Limb (tissue), 2 donors: ENCODE measurements around the gene TNFRSF12A.

ENCODE experiments used
- DNase-seq, 2 donors: peaks; one replicate each; pipeline ENCODE4 v3.0.0-alpha.2; 2016; ENCODE audit errors: extremely low spot score in 2 of 2

The TNFRSF12A gene, protein sequence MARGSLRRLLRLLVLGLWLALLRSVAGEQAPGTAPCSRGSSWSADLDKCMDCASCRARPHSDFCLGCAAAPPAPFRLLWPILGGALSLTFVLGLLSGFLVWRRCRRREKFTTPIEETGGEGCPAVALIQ

DNA sequence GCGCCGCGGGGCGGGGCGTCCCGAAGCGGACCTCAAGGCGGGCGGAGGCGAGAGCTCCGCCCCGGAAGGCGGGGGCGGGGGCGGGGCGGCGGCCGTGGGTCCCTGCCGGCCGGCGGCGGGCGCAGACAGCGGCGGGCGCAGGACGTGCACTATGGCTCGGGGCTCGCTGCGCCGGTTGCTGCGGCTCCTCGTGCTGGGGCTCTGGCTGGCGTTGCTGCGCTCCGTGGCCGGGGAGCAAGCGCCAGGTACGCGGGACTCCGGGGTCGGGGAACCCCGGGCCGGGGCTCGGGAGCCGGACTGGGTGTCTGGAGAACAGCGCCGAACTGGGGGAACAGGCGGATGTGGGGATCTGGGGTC is at the start of gene TNFRSF12A:
Gene TNFRSF12A (plus strand): TSS at position 122 of the 357 bp plus-strand sequence. CDS start 30 bp downstream, at position 152.
- peak; percentile 70 to 86 for DNase-seq

DNA sequence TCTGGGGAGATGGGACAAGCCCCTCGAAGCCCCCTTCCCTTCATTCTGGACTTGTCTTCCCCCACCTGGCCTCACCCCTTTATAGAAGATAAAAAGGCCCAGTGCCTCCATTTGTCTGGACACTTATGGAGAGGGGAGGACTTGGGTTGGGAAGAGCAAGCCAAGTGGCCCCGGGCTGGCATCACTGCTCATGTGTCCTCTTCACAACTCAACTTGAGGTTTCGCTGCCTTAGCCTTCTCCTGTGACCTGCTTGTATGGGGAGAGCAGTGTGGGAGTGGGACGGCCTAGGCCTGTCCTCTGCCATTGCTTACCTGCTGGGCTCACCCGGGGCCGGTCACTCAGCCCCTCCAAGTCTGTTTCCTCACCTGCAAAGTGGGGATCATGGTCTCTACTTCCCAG is 49.6 kb upstream of the TNFRSF12A start:
- DNase-seq = no peak

DNA sequence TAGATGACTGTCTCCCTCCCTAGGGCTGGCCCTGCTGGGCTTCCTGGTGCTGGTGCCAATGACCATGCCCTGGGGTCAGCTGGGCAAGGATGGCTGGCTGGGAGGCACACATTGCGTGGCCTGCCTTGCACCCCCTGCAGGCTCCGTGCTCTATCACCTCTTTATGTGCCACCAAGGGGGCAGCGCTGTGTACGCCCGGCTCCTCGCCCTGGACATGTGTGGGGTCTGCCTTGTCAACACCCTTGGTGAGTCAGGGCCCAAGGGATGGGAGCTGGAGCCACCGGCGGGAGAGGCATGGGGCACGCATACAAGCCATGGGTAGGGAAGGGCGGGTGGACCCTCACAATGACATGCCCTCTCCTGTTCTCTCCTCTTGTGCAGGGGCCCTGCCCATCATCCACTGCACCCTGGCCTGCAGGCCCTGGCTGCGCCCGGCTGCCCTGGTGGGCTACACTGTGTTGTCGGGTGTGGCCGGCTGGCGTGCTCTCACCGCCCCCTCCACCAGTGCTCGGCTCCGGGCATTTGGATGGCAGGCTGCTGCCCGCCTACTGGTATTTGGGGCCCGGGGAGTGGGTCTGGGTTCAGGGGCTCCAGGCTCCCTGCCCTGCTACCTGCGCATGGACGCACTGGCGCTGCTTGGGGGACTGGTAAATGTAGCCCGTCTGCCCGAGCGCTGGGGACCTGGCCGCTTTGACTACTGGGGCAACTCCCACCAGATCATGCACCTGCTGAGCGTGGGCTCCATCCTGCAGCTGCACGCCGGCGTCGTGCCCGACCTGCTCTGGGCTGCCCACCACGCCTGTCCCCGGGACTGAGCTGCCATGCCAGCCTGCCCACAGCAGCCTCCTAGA is 48.8 kb upstream of the TNFRSF12A start:
- DNase-seq = no peak

DNA sequence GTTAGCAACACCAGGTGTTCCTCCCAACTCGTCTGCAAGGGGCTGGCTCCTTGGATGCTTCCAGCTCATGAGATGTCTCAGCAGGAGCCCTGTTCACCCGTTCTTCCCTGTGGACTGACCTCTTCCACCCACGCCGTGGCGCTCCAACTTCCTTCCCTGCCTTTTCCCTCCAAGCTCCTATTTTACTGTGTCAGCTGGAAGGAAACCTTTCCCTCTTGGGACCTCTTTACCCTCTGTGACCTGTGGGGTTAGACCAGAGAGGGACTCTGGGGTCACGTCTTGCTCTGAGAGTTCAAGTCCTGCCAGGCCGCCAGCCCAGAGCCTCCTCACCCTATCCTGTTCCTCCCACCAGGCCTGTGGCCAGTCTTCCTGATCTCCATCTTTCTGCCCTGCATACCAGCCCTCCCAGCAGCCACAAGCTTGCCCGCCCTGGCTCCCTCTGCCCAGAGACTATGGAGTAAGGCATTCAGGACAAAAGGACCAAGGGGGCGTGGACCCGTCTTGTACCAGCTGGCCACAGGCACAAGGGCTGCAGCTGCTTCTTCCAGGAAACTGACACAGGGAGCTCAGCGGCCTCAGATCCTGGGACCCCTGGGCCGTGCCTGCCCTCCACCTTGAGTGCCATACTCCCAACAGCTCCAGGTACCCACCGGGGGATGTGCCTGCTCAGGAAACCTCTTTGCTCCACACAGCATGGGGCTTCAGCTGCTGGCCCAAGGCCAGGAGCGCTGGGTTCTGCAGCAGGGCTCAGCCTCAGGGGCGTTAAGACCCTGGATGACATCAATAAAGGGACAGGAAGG is 48.0 kb upstream of the TNFRSF12A start:
- no peak for DNase-seq

DNA sequence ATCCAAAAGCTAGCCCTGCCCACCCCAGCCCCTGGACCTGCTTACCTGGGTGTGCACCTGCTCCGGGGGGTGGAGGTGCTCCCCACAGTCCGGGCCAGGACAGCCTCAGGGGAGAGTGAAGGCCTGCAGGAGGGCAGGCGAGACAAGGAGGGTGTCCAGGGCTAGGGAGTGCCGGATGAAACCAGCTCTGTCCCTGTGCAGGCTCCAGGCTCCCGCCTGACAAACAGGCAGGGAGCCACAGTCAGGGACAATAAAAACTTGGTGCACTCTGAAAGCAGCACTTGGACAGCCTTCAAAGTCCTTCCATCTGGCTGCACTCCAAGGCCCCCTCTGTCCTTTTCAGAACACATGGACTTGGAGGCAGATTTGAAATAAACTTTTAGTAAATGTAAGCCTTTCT is 47.1 kb upstream of the TNFRSF12A start:
- no peak for DNase-seq

DNA sequence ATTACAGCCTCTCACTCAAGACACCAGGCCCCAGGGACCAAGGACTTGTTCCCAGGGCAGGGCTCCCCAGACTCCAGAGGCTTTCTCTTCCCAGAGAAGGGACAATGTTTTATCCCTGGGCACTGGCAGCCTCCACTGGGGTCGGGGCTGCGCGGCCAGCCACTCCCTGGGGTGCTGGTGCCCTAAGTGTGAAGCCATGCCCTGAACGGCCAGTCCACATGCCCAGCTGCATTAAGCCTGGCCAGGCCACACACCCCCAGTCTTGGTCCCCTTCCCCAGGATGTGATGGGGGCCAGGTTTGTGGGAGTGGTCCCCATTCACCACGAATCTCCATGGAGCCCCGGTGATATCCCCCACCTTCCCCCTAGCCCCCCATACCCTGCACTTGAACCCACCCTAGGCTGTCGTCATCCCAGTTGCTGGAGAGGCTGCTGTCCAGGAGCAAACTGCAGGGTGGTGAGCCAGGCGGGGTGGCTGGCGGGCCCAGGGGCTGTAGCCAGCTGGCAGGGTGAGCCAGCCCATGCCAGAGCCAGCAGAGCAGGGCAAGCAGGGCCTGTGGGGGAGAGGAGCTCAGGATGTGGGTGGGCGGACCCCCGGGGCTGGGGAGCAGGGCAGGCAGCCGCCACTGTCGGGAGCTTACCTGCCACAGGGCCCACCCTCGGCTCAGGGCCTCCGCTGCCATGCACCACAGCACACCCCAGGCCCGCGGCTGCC is 46.4 kb upstream of the TNFRSF12A start:
- DNase-seq = no peak

DNA sequence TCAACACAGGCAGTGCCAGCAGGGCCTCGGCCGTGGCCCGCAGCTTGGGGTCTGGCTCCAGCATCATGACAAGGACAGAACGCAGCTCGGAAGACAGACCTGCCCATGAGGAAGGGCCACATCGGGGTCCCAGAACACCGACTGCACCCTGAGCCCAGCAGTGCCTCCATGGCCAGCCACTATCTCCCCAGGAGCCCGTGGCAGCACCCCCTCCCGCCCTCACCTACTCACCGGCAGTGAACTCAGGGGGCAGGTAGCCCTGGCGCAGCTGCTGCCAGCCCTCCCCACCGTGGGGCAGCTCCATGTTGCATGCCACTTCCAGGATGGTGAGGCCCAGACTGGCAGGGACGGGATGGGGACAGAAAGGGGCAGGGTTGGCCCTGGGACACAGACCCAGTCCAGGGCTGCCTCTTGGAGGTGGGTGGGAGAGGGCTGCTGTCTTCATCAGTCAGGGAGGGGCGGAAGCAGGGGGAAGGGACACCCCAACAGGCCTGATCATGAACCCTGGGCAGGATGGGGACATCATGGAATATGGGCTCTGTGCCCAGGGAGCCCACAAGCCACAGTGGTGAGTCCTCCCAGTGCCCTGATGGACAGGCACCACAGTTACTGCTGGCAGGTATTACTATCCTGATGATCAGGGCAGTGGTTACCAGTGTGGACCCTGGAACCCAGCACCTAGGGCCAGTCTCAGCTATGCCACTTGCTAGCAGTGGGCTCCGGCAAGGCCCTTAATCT is 45.7 kb upstream of the TNFRSF12A start:
- no peak for DNase-seq

DNA sequence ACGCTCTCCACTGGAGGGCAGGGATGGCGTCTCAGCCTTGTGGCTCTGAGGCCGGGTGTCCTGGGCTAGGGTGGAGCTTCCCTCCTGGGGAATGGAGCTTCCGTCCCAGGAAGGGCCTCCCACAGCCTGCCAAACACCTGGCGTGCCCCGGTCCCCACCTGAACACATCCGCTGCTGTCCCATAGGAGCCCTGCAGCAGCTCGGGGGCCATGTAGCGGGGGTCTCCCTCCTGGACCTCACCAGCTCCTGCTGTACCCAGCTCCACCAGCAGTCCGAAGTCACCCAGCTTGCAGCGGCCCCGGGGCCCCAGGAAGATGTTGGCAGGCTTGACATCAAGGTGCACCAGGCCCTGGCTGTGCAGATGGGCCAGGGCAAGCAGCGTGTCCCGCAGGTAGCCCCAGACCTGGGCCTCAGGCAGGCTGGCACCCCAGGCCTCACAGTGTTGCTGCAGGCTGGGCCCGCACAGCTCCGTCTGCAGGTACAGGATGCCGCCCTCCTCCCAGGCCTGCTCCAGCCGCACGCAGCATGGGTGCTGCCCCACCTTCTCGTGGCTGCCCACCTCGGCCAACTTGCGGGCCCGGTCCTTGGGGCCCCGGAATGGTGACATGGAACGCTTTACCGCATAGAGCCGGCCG is 44.9 kb upstream of the TNFRSF12A start:
- DNase-seq = no peak

DNA sequence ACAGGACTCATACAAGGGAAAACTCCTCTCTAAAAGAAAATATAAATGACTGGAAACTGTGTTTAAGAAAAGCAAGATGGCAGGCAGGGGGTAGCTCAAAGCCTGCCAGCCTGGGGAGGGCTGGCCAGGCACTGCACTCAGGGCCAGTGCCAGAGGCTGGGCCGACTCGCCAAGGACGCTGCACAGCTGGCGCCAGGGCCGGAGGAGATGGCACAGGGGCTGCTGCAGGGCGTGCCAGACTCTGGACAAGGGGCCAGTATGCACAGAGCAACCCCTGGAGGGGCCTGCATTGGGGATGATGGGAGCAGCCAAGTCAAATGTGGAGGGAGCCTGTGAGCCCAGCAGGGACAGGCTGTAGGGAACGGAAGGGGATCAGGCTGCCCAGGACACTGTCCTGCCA is 44.0 kb upstream of the TNFRSF12A start:
- no peak for DNase-seq

DNA sequence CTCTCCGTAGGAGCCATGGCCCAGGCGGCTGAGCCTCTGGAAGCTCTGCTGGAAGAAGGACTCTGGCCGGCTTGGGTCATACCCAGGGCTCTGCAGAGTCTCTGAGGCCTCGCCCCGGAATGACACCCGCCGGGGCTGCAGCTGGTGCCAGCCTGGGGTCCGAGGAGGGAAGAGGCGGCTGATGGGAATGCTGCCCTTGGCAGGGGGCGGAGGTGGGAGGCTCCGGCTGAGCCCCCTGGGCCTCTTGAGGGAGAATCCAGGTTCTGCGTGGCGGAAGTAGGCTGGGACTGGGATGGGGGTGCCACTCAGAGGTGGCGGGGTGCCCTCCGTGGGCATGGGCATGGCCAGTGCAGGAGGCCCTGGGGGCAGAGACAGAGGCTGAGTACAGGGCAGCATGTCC is 43.5 kb upstream of the TNFRSF12A start:
- no peak for DNase-seq

DNA sequence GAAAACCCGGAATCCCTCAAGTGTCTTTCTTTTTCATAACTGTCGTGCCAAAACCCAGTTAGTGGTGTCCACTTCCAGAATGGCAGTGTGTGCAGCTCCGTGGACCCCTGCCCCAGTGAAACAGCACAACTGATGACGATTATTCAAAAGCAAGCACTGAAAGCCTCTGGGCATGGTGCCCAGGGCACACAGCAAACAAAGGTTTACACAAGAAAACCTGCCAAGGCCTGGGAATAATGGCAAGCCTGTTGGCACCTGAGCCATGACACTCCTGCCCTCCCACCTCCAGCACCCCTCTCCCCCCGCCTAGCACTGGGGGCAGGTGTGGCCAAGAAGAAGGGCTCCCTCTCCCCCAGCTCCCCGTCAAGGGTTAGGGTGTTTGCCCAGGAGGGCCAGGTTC is 42.7 kb upstream of the TNFRSF12A start:
- no peak for DNase-seq

DNA sequence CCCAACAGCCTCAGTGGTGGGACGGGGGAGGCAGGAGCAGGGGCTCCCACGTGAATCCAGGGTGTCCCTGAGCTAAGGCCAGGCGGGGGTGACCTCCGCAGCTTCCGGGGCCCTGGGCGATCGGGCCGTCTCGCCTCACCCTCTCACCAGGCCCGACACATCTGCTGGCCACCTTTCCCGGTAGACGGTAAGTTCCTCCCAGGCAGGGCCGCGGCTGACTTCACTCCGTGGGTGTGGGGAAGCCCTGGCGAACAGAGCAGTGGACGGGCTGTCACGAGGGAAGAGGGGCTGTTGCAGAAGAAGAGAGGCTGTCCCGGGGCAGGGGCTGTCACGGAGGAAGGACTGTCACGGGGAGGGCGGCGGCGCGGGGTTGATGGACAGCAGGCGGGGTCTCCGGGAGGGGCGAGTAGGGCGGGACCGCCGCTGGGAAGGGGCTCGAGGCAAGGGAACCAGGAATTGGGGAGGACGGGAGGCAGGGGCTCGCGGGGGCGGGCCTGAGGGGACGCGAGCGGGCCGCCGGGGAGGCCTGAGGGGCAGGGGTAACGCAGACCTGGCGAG is 40.4 kb upstream of the TNFRSF12A start:
- DNase-seq = no peak

DNA sequence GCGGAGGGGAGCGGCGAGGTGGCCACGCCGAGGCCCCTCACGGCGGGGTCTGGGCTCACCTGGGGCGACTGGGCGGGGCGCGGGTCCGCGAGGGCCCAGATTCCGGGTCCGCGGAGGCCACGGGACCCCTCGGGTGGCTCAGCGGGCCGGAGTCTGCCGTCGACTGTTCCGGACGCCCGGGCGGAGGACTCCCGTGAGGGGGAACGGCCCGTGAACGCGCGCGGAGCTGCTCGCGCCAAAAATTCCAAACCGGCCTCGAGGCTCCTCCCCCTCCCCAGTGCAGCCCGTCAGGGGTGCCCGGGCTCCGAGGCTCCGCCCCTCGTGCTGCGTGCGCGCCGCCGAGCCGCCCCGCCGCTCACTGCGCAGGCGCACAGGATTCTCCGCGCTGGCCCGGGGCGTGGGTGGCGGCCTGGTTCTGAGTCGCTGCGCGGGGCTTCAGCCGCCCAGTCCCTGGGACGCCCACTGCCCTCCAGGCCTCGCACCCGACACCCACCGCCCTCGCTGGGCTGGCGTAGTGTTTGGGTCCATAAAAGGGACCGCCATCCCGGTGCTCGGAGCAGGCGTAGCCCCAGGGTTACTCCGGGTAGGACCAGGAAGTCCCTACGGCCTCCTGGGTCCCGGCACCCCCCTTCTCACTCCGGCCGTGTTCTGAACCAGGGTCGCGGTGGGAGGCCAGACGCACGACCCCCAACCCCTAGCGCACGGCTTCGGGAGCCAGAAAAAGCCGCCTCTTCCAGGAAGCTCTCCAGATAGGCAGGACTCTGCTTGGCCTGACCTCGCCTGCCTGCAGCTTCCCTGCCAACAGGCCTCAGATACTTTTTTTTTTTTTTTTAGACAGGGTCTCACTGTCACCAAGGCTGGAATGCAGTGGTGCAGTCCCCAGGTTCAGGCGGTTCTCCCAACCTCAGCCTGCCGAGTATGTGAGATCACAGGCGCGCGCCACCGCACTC is 39.7 kb upstream of the TNFRSF12A start, which contains the start of gene PKMYT1:
Gene PKMYT1 (minus strand): TSS at position 220 of the 950 bp plus-strand sequence. CDS start 789 bp downstream, outside the sequence.
- peak; percentile 93 to 96 for DNase-seq

DNA sequence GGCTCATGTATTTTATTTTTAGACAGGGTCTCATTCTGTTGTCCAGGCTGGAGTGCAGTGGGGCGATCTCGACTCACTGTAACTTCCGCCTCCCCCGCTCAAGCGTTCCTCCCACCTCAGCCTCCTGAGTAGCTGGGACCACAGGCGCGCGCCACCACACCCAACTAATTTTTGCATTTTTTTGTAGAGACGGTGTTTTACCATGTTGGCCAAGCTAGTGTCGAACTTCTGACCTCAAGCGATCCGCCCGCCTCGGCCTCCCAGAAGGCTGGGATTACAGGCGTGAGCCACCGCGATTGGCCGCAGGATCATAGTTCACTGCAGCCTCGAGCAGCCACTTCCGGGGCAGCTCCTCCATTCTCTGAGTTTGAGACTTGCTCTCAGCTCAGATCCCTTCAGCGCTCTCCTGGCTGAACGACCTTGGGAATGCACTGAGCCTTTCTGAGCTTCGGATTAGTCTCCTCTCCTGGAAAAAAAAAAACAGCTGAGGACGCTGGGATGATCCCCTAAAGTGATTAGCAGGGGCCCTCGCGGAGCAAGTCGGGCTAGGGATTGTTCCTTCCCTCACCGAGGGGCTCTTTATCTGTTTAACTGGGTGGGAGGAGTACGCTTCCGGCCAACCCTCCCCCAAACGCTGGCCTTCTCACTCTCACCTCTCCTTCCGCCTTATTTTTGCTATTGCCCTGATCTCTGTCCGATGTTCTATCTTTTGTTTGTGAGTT is 38.8 kb upstream of the TNFRSF12A start:
- DNase-seq = no peak

DNA sequence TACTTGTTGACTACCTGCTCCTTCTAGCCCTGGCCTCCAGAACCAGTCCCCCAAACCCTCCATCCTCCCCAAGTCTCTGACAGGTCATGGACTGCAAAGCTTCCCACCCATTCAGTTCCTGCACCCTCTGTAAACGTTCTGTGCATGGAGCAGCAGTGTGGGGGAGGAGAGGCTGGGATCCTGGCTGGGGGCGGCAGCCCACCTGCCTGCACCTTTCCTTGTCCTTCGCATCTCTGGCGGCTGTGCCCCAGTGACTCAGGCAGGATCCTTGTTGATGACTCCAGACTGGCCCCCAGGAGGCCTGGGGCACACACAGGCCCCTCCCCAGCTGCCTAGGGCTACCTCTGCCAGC is 38.3 kb upstream of the TNFRSF12A start:
- DNase-seq = no peak

DNA sequence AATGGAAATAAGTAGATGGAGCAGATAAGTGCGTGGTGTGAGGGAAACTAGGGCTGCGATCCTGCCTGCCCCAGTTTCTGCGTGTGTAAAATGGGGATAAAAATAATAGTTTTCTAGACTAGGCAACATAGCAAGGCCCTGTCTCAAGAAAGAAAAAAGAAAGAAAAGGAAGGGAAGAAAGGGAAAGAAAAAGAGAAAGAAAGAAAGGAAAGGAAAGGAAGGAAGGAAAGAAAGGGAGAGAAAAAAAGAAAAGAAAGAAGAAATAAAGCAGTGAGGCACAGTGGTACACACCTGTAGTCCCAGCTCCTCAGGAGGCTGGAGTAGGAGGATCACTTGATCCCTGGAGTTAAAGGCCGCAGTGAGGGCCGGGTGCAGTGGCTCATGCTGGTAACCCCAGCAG is 37.8 kb upstream of the TNFRSF12A start:
- no peak for DNase-seq

DNA sequence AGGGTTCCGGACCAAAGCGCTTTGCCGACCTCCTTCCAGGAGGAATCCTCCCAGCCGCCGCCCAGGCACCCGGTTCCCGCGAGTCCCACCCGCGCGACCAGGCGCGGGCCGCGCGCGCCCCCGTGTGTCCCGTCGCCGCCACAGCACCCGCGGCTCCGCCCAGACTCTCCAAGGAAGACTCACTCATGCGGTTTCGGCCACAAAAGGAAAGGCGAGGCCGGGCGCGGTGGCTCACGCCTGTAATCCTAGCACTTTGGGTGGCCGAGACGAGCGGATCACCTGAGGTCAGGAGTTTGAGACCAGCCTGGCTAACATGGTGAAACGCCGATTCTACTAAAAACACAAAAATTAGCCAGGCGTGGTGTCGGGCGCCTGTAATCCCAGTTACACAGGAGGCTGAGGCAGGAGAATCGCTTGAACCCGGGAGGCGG is 36.4 kb upstream of the TNFRSF12A start:
- peak; percentile 65 to 92 for DNase-seq

DNA sequence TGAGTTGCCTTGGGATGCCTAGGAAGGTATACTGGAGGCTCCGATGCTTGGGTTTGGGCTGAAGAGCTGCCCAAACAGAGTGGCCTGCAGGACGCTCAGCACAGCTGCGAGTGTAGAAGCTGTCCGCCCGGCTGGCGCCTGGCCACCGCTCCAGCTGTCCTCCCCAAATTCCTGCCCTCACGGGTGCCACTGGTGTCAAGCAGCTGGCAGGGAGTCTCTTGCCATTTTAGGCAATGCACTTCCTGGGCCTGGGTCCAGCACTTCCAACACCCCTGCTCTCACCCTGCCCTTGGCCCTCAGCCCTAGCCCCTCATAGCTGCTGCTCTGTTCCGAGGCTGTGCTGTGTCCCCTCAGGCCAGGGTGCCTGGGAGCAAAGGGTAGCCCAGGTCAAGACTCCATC is 34.7 kb upstream of the TNFRSF12A start:
- DNase-seq = peak in 1 of 2 donors; percentile 63
